Thoracic aorta (tissue), 2 donors: Measurements from ENCODE around the gene MRGPRD. TPM values are rescaled to one million over a fixed set of nuclear protein-coding genes. Genes with fewer than 3 reads are reported as not detected.

Experiments used
- ATAC-seq: fragments of 150-250 bp; one replicate; pipeline ENCODE4 v1.8.0; 2017; ENCODE audit warnings: low read depth; ENCODE audit not compliant: insufficient number of reproducible peaks, low FRiP score
- DNase-seq: peaks from one replicate; pipeline ENCODE4 v3.0.0-alpha.2; 2020; ENCODE audit warnings: low spot score
- H3K27ac ChIP-seq, 2 donors: fragments of 200-600 bp; sonication (generic); 1 replicate in 1 of 2; 2 replicates in 1 of 2; pipeline ENCODE4 v1.5.1; 2016; ENCODE audit warnings: mild to moderate bottlenecking in 2 of 2, moderate library complexity in 2 of 2
- H3K27me3 ChIP-seq: fragments of 200-600 bp; sonication (generic); replicated peaks from 2 replicates; pipeline ENCODE4 v1.6.0; 2016; ENCODE audit warnings: mild to moderate bottlenecking; ENCODE audit not compliant: insufficient read depth
- H3K36me3 ChIP-seq: fragments of 200-600 bp; sonication (generic); one replicate; pipeline ENCODE4 v1.5.1; 2016
- H3K4me1 ChIP-seq, 2 donors: fragments of 200-600 bp; sonication (generic); 1 replicate in 1 of 2; 2 replicates in 1 of 2; pipeline versions ENCODE4 v1.5.1 to v1.6.0; 2016; ENCODE audit warnings: low read depth in 2 of 2, mild to moderate bottlenecking in 1 of 2; ENCODE audit not compliant: control insufficient read depth in 1 of 2
- H3K4me3 ChIP-seq: fragments of 200-600 bp; sonication (generic); 2 replicates; pipeline ENCODE4 v1.5.1; 2016; ENCODE audit warnings: mild to moderate bottlenecking
- H3K9me3 ChIP-seq: fragments of 200-600 bp; sonication (generic); 2 replicates; pipeline ENCODE4 v1.5.1; 2016
- CTCF ChIP-seq: fragments of 200-600 bp; sonication (generic); IDR thresholded peaks from one replicate; pipeline ENCODE4 v1.5.1; 2019; ENCODE audit warnings: antibody characterized with exemption
- total RNA-seq, 2 donors: library from RNA; depleted of rRNA; stranded (reverse); fragments of >200 nt; gene quantifications; one replicate each; pipeline versions ENCODE4 v1.1.0 to v1.2.3, GENCODE V29; 2016

Gene MRGPRD
- total RNA-seq, 2 donors from 2014 or later = 5.0 TPM; not detected in 1

DNA sequence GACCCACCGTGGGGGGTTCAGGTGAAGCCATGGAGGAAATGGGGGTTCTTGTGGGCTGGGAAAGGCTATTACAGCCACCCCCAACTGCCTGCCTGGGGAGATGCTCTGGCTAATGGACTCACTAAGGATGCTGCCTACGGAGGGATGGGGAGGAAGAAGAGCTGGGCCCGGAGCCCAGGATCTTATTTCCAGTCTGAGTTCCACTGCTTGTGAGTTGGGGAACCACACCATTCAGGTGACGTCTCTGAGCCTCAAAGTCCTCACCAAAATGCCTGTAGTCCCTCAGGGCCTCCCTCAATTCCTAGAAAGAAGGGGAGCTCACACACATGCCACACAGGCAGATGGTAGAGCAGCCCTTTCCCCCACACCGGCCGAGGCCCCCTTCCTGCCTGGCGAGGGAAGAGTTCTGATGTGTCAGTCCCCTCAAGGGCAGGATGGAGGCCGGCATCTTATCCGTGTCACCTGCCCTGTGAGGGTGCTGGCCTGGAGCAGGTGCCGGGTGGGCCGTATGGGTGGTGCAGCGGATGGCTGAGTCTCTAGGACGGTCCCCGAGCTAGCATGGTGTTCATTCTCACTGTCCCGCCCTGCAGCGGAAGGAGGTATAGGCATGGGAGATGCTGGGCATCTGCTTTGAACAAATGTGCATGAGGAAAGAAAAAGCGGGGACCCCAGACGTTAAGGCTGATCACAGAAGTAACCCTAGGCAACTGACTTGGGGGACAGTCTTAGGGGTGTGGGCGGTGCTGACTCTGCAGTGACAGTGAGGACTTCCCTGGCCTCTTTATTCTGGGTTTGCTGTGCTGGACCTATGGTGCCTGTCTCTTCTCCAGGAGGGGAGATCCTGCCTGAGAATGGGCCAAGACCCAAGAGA is 16.6 kb upstream of the MRGPRD start:
- H3K4me3 ChIP-seq = no peak overlapping the region
- no peak overlapping the region for H3K27ac ChIP-seq
- H3K36me3 ChIP-seq = no peaks in the 10 kb centered on the region
- no peaks in the 10 kb centered on the region for H3K27me3 ChIP-seq
- ATAC-seq = no peak
- peaks cover 32 to 44% of the 10 kb centered on the region in 2 donors for H3K4me1 ChIP-seq
- TF ChIP-seq CTCF = no peak
- DNase-seq = no peak
- H3K9me3 ChIP-seq = no peaks in the 10 kb centered on the region

GRCh38 chr11:68996376-68997123 is 15.8 kb upstream of the MRGPRD start:
- H3K4me3 ChIP-seq = no peak overlapping the region
- no peak overlapping the region for H3K27ac ChIP-seq
- H3K27me3 ChIP-seq = no peaks in the 10 kb centered on the region
- ATAC-seq (no peak), DNase-seq (no peak)
- no peak for TF ChIP-seq CTCF
- H3K36me3 ChIP-seq = no peaks in the 10 kb centered on the region
- H3K4me1 ChIP-seq = peaks cover 24 to 36% of the 10 kb centered on the region in 2 donors
- H3K9me3 ChIP-seq = no peaks in the 10 kb centered on the region

DNA sequence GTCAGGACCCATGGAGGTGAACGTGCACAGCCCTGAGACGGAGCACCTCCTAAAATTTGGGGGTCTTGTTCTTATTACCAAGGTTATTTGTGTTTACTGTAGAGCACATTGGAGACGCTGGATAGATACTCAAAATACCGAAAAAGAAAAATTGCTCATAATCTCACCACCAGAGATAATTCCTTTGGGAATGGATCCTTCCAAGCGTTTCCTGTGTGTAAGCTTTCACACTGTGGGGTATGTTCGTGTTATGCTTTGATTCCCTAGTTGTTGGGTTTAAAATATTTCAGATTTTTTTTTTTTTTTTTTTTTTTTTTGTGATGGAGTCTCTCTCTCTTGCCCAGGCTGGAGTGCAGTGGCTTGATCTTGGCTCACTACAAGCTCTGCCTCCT is 14.1 kb upstream of the MRGPRD start:
- Histone ChIP-seq H3K27me3 (no peaks in the 10 kb centered on the region), H3K4me3 (no peak overlapping the region), H3K36me3 (no peaks in the 10 kb centered on the region), H3K4me1 (peaks cover 11 to 21% of the 10 kb centered on the region in 2 donors), H3K27ac (no peak overlapping the region), H3K9me3 (no peaks in the 10 kb centered on the region)
- ATAC-seq = no peak
- DNase-seq = no peak
- TF ChIP-seq CTCF = no peak

- Histone ChIP-seq H3K4me3 (no peak overlapping the region), H3K36me3 (no peaks in the 10 kb centered on the region), H3K9me3 (no peaks in the 10 kb centered on the region), H3K27ac (no peak overlapping the region), H3K4me1 (peaks cover 6 to 16% of the 10 kb centered on the region in 2 donors), H3K27me3 (no peaks in the 10 kb centered on the region)
- TF ChIP-seq CTCF = no peak
- ATAC-seq = no peak
- DNase-seq = no peak
Measured at GRCh38 chr11:68994161-68994893, 13.5 kb upstream of the MRGPRD start.

DNA sequence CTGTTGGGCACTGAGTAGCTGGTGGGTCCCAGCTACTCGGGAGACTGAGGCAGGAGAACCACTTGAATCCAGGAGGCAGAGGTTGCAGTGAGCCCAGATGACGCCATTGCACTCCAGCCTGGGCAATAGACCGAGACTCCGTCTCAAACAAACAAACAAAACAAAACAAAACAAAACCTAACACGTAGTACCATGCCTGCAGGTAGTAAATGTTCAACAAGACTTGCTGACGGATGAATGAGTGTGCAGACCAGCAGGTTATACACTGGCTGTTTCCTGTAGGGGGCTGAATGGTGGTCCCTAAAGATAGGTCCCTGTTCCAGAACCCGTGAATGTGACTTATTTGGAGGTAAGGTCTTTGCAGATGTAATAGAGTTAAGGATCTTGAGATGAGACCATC is 12.8 kb upstream of the MRGPRD start:
- no peak for ATAC-seq
- no peak for TF ChIP-seq CTCF
- no peak overlapping the region for H3K4me3 ChIP-seq

More for the DNA sequence above, 12.8 kb upstream of the MRGPRD start:
- Histone ChIP-seq H3K9me3 (no peaks in the 10 kb centered on the region), H3K27me3 (no peaks in the 10 kb centered on the region), H3K27ac (no peak overlapping the region), H3K4me1 (peaks cover 3 to 8% of the 10 kb centered on the region in 2 donors), H3K36me3 (no peaks in the 10 kb centered on the region)
- no peak for DNase-seq
